Stimulated activated CD4-positive, alpha-beta T cell treated with anti-CD3 and anti-CD28 coated beads, Interleukin-1b, Interleukin-23, amount 100 ng/mL, for 1 hour (primary cell): ENCODE measurements around the gene IFITM2.

Source experiments
- DNase-seq, 2 donors: peaks; one replicate each; pipeline ENCODE4 v3.0.0-alpha.2; 2020; ENCODE audit warnings: low read depth in 2 of 2

The IFITM2 gene

GRCh38 chr11:281486-282161 is 26.0 kb upstream of the IFITM2 start:
- DNase-seq: no peak

GRCh38 chr11:282171-282570 is 25.4 kb upstream of the IFITM2 start:
- no peak for DNase-seq

DNA sequence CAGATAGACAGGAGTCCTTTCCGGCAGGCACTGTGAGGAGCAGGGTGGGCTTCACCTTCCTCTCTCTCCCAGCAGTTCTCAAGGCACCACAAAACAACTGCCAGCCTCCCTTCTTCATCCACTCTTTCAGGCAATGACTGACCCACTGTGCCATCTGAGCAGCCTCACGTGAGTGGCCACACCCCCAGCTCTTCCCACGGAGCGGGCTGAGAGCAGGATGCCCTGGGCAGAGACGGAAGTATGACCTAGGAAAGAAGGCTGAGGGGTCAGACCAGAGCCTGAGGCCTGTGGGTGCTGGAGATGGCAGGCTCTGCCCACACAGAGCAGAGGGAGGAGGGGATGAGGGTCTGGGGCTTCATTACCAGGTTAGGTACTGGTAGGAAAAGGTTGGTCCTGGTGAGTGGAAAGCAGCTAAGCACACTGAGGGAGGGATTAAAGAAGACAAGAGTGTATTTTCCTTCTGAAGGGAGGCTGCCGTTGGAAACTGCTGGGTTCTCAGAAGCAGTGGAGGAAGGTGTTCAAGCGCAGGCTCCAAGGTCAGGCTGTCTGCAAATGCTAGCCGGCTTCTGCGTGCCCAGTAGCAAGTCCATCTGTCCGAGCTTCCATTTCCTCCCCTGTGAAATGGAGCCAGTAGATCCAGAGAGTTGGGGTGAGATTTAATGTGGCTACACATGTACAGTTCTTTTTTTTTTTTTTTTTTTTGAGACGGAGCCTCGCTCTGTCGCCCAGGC is 24.8 kb upstream of the IFITM2 start:
- no peak for DNase-seq

DNA sequence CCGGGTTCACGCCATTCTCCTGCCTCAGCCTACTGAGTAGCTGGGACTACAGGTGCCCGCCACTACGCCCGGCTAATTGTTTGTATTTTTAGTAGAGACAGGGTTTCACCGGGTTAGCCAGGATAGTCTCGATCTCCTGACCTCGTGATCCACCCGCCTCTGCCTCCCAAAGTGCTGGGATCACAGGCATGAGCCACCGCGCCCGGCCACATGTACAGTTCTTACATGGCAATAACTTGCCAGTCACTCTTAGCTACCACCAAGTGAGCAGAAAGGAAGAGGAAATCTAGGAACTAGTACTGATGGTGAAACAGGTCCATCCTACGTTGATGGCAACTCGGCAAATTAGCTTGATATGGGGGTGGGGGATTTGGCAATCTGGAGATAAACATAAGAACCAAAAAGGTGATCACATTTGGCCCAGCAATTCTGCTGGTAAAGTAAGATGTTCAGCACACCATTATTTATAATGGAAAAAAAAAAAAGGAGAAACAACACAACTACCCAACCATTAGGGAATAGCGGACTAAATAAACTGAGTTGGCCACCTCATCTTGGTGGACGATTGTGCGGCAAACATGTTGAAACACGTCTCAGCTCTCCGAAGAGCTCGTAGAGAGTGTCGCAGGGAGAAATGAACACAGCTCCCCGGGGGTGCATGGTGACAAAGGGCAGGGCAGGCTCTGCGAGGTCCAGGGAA is 24.1 kb upstream of the IFITM2 start:
- DNase-seq: no peak

DNA sequence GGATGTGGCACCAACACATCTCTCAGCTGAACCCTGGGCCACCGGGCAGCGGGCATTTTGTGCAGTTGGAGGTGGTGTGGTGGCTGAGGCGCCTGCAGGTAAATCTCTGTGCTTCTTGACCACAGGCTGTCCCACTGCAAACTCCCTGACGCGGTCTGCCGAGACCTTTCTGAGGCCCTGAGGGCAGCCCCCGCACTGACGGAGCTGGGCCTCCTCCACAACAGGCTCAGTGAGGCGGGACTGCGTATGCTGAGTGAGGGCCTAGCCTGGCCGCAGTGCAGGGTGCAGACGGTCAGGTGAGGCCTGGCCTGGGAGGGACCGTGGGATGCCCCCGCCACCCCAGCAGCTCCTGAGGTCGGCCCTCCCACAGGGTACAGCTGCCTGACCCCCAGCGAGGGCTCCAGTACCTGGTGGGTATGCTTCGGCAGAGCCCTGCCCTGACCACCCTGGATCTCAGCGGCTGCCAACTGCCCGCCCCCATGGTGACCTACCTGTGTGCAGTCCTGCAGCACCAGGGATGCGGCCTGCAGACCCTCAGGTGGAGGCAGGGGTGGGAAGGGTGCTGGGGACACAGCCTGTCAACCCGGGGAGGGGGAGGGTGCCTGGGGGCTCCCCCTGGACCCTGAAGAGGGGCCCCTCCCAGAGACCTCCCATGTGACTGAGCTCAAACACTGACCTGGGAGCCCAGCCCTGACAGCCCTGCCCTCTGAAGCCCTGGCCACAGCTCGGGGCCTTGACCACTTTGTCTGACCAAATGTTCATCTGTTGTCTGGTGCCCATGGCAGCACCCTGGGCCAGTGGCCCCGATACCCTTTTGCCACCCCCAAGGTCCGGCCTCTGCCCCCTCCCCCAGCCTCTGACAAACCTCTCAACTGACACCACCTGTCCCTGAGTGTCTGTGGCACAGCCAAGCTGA is 23.3 kb upstream of the IFITM2 start:
- no peak for DNase-seq

DNA sequence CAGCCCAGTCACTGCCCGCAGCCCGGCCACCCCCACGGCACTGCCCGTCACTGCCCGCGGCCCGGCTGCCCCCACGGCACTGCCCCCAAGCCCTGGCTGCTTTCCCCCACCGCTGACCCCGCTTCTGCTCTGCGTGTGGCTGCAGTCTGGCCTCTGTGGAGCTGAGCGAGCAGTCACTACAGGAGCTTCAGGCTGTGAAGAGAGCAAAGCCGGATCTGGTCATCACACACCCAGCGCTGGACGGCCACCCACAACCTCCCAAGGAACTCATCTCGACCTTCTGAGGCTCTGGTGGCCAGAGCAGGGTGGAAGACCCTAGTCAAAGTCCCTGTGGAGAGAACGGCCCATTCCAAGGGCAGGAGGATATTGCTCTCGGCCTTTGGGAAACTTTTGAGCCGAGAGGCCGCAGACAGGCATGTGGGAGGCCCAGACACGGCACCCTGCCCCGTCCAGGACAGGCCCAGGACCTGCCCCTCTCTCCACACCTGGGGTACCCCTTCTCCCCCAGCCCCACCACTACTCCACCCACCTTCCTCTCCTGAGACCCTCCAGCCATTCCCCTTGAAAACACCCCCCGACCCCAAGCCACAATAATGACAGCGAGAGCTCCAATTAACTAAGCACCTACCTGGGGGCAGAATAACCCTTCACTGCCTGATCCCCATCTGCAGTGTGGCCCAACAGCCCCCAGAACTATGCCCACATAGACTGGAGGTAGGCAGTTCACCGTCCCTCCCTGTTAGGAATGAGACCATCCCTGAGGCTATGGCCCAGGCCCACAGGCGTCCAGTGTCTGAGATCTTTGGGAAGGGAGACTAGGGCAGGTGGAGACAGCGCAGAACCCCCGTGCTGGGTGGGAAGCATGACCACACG is 22.4 kb upstream of the IFITM2 start:
- DNase-seq: no peak

DNA sequence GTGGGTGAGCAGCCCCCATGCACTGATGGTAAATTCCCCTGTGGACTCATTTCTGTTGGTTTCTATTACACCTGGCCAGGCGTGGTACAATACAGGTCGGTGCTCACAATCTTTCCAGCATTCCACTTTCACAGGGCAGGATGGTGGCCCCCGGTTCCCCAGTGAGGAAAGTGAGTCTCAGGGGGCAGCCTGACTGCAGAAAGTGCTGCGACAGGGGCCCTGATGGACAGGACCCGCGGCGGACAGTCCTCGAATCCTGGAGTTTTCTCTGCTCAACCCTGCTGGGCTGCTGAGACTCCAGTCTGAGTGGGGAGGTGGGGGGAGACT is 21.8 kb upstream of the IFITM2 start:
- no peak for DNase-seq

DNA sequence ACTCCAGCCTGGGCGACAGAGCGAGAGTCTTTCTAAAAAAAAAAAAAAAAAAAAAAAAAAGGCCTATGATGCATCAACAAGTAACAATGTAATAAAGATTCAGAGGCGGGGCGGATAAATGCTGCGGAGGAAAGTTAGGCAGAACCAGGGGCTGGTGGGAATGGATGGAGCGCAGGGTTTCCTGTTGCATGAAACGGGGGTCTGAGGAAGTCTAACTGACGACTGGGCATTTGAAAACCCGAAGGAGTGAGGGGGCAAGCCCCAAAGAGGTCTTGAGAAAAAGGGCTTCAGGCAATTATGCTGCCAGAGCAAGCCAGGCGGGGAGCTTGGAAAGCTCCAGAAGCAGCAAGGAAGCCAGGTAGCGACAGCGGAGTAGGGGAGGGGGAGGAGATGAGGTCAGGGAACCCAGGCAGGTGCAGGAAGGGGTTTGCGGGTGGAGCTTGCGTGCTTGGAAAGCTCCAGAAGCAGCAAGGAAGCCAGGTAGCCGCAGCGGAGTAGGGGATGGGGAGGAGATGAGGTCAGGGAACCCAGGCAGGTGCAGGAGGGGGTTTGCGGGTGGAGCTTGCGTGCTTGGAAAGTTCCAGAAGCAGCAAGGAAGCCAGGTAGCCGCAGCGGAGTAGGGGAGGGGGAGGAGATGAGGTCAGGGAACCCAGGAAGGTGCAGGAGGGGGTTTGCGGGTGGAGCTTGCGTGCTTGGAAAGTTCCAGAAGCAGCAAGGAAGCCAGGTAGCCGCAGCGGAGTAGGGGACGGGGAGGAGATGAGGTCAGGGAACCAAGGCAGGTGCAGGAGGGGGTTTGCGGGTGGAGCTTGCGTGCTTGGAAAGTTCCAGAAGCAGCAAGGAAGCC is 20.4 kb upstream of the IFITM2 start:
- DNase-seq: peak in 1 of 2 donors; percentile 76

- DNase-seq: no peak
Observed at GRCh38 chr11:287821-288477, 19.7 kb upstream of the IFITM2 start.

GRCh38 chr11:288478-289397 is 18.9 kb upstream of the IFITM2 start, which contains the start of gene PGGHG:
PGGHG (plus strand) TSS chr11:289126; CDS start chr11:289817, 691 bp downstream.
- no peak for DNase-seq

GRCh38 chr11:289398-289711 is 18.3 kb upstream of the IFITM2 start:
- no peak for DNase-seq

DNA sequence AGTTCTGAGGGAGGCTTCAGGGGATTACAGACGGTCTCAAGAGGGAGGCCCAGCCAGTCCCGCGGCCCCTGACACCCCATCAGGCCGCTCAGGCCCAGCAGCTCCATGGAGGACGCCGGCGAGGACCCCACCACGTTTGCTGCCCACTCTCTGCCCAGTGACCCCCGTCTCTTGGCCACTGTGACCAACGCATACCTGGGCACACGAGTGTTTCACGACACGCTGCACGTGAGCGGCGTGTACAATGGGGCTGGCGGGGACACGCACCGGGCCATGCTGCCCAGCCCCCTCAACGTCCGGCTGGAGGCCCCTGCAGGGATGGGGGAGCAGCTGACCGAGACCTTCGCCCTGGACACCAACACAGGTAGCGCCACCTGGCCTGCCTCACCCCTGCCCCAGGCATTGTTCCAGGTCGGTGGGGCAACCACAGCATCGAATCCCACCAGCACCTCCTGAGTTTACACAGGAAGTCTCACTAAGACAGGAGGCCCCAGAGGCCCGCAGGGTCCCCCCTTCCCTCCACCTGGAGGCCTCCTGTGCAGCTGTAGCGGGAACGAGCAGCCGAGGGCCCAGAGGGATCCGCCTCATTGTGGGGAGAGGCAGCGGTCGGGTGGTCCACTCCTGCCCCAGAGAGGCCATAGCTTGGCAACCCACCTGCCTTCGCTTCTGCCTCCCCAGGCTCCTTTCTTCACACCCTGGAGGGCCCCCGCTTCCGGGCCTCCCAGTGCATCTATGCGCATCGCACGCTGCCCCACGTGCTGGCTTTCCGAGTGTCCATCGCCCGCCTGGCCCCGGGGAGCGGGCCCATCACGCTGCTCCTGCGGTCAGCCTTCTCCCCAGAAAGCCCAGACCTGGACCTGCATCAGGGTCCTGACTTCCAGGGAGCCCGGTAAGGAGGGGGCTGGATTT is 17.6 kb upstream of the IFITM2 start:
- no peak for DNase-seq

- no peak for DNase-seq
Observed at GRCh38 chr11:290621-291231, 16.9 kb upstream of the IFITM2 start.

DNA sequence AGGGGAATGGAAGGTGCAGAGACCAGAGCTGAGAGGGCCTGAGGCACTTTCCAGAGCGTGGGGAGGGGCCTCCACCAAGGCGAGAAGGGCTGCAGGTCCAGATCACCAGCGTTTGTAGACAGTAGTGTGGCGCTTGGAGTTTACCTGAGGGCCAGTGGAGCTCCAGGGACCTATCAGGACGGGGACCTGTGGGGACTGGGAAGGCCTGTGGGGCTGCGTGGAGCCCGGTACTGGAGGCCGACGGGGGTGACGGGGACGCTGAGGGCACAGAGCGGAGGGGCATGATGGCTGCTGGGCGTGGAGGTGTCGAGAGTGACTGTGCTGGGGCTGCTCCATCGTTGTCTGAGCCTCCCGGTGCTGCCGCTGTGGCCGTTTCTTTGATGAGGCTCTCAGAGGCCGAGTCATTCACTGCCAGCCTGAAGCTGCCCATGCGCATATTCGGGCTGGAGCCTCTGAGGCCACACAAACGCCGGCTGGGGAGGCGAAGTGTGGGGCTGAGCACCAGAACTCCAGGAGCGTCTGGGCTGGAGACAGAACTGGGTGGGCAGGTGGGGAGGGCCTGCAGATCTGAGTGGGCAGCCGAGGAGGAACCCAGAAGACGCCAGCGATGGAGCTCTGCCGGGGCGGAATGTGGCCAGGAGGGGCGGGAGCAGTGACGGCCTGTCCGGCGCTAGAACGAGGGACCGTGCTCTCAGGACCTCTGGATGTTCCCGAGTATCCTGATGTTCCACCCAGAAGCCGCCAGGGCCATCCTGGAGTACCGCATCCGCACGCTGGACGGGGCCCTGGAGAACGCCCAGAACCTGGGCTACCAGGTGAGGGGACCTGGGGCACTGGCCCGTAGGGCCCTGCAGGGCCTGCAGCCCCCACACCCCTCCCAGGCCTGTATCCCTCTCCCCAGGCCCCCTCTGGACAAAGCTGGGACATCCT is 16.1 kb upstream of the IFITM2 start:
- no peak for DNase-seq

- no peak for DNase-seq
Observed at GRCh38 chr11:292211-293121, 15.2 kb upstream of the IFITM2 start.
